Activated CD8-positive, alpha-beta T cell treated with anti-CD3 and anti-CD28 coated beads, Interleukin-2, amount 10 ng/mL, durations not matched to agents 7 days and 5 days (primary cell): ENCODE measurements around the gene CCNL2. TPM values are rescaled to one million over a fixed set of nuclear protein-coding genes. Genes with fewer than 3 reads are reported as not detected.
"Not testable (repeated sequence)": the region's sequence is repeated elsewhere in the genome, so short reads cannot be mapped to it uniquely, and the experiment has no call there.

ENCODE experiments used
- ATAC-seq: fragments of 150-1000 bp; cut with Tn5 transposase; one replicate; pipeline ENCODE4 v1.10.0; 2021; ENCODE audit warnings: moderate library complexity
- CTCF ChIA-PET: fragments of 350-600 bp; sonication (Branson Sonifier 250); formaldehyde crosslinking; loops from one replicate; lab custom pipeline; 2021; ENCODE audit warnings: antibody characterized with exemption; lab: Charles Lee
- POLR2A ChIA-PET: fragments of 350-600 bp; sonication (Branson Sonifier 250); formaldehyde crosslinking; loops from one replicate; lab custom pipeline; 2021; ENCODE audit warnings: antibody characterized with exemption; lab: Charles Lee
- DNase-seq: peaks from one replicate; pipeline ENCODE4 v3.0.0-alpha.2; 2020
- H3K27ac Mint-ChIP-seq: one replicate; pipeline ENCODE4 v1.8.0; 2021; ENCODE audit warnings: mild to moderate bottlenecking, mixed read lengths
- H3K27me3 Mint-ChIP-seq: one replicate; pipeline ENCODE4 v1.8.0; 2021; ENCODE audit warnings: low read depth, mixed read lengths
- H3K36me3 Mint-ChIP-seq: one replicate; pipeline ENCODE4 v1.8.0; 2021; ENCODE audit warnings: low read depth, mixed read lengths
- H3K4me1 Mint-ChIP-seq: one replicate; pipeline ENCODE4 v1.8.0; 2021; ENCODE audit warnings: low read depth, mixed read lengths
- H3K4me3 Mint-ChIP-seq: one replicate; pipeline ENCODE4 v1.8.0; 2021; ENCODE audit warnings: mild to moderate bottlenecking, mixed read lengths
- H3K9me3 Mint-ChIP-seq: one replicate; pipeline ENCODE4 v1.8.0; 2022; ENCODE audit warnings: mixed read lengths; ENCODE audit not compliant: insufficient read depth
- total RNA-seq, 2 experiments: library from RNA; stranded (reverse); gene quantifications; one replicate each; pipeline ENCODE4 v1.2.3, GENCODE V29; 2021

Gene CCNL2
- total RNA-seq, 2 experiments from 2014 or later, result 98.3 to 110 TPM

DNA sequence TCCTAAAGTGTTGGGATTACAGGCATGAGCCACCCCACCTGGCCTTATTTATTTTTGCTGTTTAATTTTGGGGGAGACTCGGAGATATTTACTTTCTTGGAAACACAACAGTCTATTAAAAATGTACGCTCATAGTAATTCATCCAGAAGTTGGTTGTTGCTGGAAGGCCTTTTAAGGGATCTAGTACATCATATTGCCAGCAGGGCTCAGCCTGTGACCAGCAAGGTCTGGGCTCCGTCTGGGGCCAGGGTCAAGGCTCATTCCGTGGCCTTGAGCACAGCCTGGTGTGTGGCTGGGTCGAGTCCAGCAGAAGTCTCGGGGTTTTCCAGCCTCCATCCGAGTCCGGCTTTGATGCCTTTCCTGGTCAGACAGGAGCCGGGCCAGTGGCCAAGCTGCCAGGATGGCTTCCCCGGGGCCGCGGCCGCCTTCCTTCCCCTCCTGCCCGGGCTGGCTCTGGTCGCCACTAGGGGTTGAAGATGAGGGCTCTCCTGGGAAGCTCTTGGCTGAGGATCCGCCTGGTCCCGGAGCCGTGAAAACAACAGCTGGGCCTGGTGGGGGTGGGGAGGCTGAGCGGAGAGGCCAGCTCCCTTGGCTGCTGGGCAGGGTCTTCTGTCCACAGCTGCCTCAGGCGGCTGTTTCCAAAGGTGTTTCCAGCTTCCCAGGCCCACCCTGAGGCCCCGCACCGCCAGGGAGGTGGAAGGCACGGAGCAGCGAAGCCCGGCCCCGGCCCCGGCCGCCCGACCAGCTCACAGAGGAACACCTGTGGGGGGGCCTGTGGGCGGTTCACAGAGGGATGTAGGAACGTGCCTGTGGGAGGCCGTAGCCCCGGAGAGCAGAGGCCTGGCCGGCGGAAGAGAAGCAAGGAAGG, 31.2 kb upstream of the CCNL2 start:
- Mint-ChIP-seq H3K4me1 (peaks cover 12% of the 10 kb centered on the region), H3K27ac (no peak overlapping the region), H3K36me3 (no peaks in the 10 kb centered on the region), H3K27me3 (peaks cover 19% of the 10 kb centered on the region), H3K4me3 (no peak overlapping the region), H3K9me3 (no peaks in the 10 kb centered on the region)
- POLR2A ChIA-PET, result no interaction called here
- CTCF ChIA-PET, result interaction anchor here (2.1 to 2.5 kb wide), 2 partner anchors 10 kb away, joined by 8 to 9 read pairs; no protein-coding TSS in a partner anchor
- DNase-seq (no peak), ATAC-seq (no peak)

- peaks cover 15% of the 10 kb centered on the region for H3K27me3 Mint-ChIP-seq
- POLR2A ChIA-PET, result no interaction called here
- H3K4me3 Mint-ChIP-seq, result no peak overlapping the region
- DNase-seq (no peak), ATAC-seq (no peak)
- CTCF ChIA-PET, result interaction anchor here (1.1 to 2.1 kb wide), 2 partner anchors 11 to 22 kb away, joined by 3 to 8 read pairs; no protein-coding TSS in a partner anchor
- peaks cover 7% of the 10 kb centered on the region for H3K4me1 Mint-ChIP-seq
- H3K27ac Mint-ChIP-seq, result no peak overlapping the region
- no peaks in the 10 kb centered on the region for H3K9me3 Mint-ChIP-seq
- no peaks in the 10 kb centered on the region for H3K36me3 Mint-ChIP-seq
Measured at GRCh38 chr1:1429671-1430073, 30.5 kb upstream of the CCNL2 start.

- DNase-seq, H3K4me1 Mint-ChIP-seq, H3K27ac Mint-ChIP-seq, ATAC-seq, POLR2A ChIA-PET, H3K36me3 Mint-ChIP-seq, H3K9me3 Mint-ChIP-seq, H3K4me3 Mint-ChIP-seq: not testable (repeated sequence)
- H3K27me3 Mint-ChIP-seq, result peaks cover 15% of the 10 kb centered on the region
- CTCF ChIA-PET, result interaction anchor here (1.1 to 2.1 kb wide), 2 partner anchors 12 to 21 kb away, joined by 3 to 8 read pairs; no protein-coding TSS in a partner anchor
Measured at GRCh38 chr1:1428967-1429366, 29.8 kb upstream of the CCNL2 start.

GRCh38 chr1:1428174-1428573, 29.0 kb upstream of the CCNL2 start:
- DNase-seq, result no peak
- H3K36me3 Mint-ChIP-seq, result no peaks in the 10 kb centered on the region
- CTCF ChIA-PET, result interaction anchor here (2.1 kb wide), 1 partner anchor 13 kb away, joined by 8 read pairs; no protein-coding TSS in a partner anchor

DNA sequence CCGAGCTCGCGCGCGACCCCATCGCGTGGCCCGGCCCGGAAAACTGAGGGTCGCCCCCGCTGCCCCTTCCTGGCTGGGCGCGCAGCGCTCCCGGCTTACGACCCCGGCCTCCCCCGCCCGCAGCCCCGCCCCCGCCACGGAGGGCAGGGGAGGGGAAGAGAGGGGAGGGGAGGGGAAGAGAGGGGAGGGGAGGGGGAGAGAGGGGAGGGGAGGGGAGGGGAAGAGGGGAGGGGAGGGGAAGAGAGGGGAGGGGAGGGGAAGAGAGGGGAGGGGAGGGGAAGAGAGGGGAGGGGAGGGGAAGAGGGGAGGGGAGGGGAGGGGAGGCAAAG, 28.6 kb upstream of the CCNL2 start:
- ChIA-PET POLR2A (no interaction called here), CTCF (interaction anchor here (2.1 kb wide), 1 partner anchor 13 kb away, joined by 8 read pairs; no protein-coding TSS in a partner anchor)
- H3K4me1 Mint-ChIP-seq, result peaks cover 9% of the 10 kb centered on the region
- peaks cover 15% of the 10 kb centered on the region for H3K27me3 Mint-ChIP-seq
- no peaks in the 10 kb centered on the region for H3K36me3 Mint-ChIP-seq
- H3K4me3 Mint-ChIP-seq, result no peak overlapping the region
- DNase-seq, result no peak
- ATAC-seq, result no peak
- H3K9me3 Mint-ChIP-seq, result no peaks in the 10 kb centered on the region
- H3K27ac Mint-ChIP-seq, result no peak overlapping the region

More at GRCh38 chr1:1428174-1428573, 29.0 kb upstream of the CCNL2 start:
- no peak overlapping the region for H3K27ac Mint-ChIP-seq
- H3K4me3 Mint-ChIP-seq, result no peak overlapping the region
- peaks cover 6% of the 10 kb centered on the region for H3K4me1 Mint-ChIP-seq
- H3K27me3 Mint-ChIP-seq, result peaks cover 15% of the 10 kb centered on the region
- H3K9me3 Mint-ChIP-seq, result no peaks in the 10 kb centered on the region
- POLR2A ChIA-PET, result no interaction called here
- no peak for ATAC-seq

DNA sequence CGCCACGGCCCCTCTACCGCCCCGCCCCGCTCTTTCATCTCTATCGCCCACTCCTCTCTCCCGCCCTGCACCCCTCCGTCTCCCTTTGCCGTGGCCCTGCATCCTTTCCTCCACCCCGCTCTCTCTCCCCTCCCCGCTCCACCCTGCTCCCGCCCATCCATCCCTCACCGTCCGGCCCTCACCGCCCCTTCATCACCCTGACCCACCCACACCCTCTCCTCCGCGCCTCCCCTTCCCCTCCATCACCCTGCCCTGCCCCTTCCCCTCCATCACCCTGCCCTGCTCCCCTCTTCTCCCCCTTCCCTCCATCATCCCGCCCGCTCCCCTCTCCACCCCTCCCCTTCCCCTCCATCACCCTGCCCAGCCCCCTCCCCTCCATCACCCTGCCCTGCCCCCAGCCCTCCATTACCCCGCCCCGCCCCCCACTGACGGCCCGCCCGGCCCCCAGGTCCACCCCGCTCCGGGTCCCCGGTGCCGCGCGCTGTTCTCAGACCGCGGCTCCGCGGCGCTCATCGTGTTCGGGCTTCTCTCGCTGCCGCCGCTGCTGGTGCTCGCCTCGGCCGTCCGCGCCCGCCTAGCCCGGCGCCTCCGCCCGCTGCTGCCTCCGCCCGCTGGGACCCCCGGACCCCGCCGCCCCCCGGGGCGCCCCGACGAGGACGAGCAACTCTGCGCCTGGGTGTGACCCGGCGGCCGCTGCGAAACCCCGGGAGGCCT, 28.1 kb upstream of the CCNL2 start:
- peaks cover 15% of the 10 kb centered on the region for H3K27me3 Mint-ChIP-seq
- CTCF ChIA-PET, result no interaction called here

GRCh38 chr1:1426496-1427105, 27.5 kb upstream of the CCNL2 start:
- Mint-ChIP-seq H3K27ac (no peak overlapping the region), H3K9me3 (no peaks in the 10 kb centered on the region), H3K27me3 (peaks cover 15% of the 10 kb centered on the region), H3K4me3 (no peak overlapping the region), H3K4me1 (peaks cover 17% of the 10 kb centered on the region), H3K36me3 (no peaks in the 10 kb centered on the region)
- ATAC-seq (no peak), DNase-seq (no peak)
- CTCF ChIA-PET, result no interaction called here
- POLR2A ChIA-PET, result interaction anchor here (0.7 kb wide), 1 partner anchor 394 kb away, joined by 3 read pairs; no protein-coding TSS in a partner anchor

More for the DNA sequence above, 28.1 kb upstream of the CCNL2 start:
- peaks cover 14% of the 10 kb centered on the region for H3K4me1 Mint-ChIP-seq
- no peak overlapping the region for H3K27ac Mint-ChIP-seq
- no peaks in the 10 kb centered on the region for H3K9me3 Mint-ChIP-seq
- no peak overlapping the region for H3K4me3 Mint-ChIP-seq
- DNase-seq (no peak), ATAC-seq (no peak)
- H3K36me3 Mint-ChIP-seq, result no peaks in the 10 kb centered on the region
- POLR2A ChIA-PET, result no interaction called here

- Mint-ChIP-seq H3K9me3 (no peaks in the 10 kb centered on the region), H3K27ac (no peak overlapping the region), H3K4me1 (peaks cover 17% of the 10 kb centered on the region), H3K27me3 (peaks cover 15% of the 10 kb centered on the region), H3K4me3 (no peak overlapping the region), H3K36me3 (no peaks in the 10 kb centered on the region)
- ChIA-PET POLR2A (interaction anchor here (0.6 to 0.7 kb wide), 2 partner anchors 393 to 472 kb away, joined by 3 read pairs; no protein-coding TSS in a partner anchor), CTCF (no interaction called here)
- no peak for DNase-seq
- no peak for ATAC-seq
Measured at GRCh38 chr1:1425753-1426495, 26.8 kb upstream of the CCNL2 start.

DNA sequence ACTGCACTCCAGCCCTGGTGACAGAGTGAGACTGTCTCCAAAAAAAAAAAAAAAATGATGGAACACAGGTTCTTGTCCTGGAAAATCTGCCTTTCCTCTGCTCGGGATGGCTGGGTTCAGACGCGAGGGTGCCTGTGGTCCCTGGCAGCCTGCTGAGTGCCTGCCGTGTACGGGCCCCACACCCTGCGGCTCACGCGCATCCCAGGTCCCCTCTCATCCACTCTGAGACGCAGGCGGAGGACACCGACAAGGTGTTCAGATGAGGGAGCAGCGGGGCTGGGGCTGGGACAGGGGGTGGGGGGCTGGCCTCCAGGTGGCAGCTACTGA, 26.3 kb upstream of the CCNL2 start:
- no peak for ATAC-seq
- POLR2A ChIA-PET, result interaction anchor here (0.6 kb wide), 1 partner anchor 471 kb away, joined by 3 read pairs; no protein-coding TSS in a partner anchor
- no peak overlapping the region for H3K27ac Mint-ChIP-seq
- DNase-seq, result no peak
- peaks cover 17% of the 10 kb centered on the region for H3K4me1 Mint-ChIP-seq
- H3K4me3 Mint-ChIP-seq, result no peak overlapping the region
- peaks cover 18% of the 10 kb centered on the region for H3K27me3 Mint-ChIP-seq
- no peaks in the 10 kb centered on the region for H3K36me3 Mint-ChIP-seq
- CTCF ChIA-PET, result no interaction called here
- H3K9me3 Mint-ChIP-seq, result no peaks in the 10 kb centered on the region

GRCh38 chr1:1424707-1425106, 25.6 kb upstream of the CCNL2 start:
- Mint-ChIP-seq H3K4me1 (peaks cover 17% of the 10 kb centered on the region), H3K27ac (no peak overlapping the region), H3K36me3 (no peaks in the 10 kb centered on the region), H3K9me3 (no peaks in the 10 kb centered on the region), H3K27me3 (peaks cover 18% of the 10 kb centered on the region), H3K4me3 (no peak overlapping the region)
- ATAC-seq, result no peak
- ChIA-PET POLR2A (no interaction called here), CTCF (no interaction called here)
- no peak for DNase-seq

- H3K27ac Mint-ChIP-seq, result no peak overlapping the region
- ChIA-PET POLR2A (no interaction called here), CTCF (interaction anchor here (0.6 kb wide), 1 partner anchor 64 kb away, joined by 3 read pairs; no protein-coding TSS in a partner anchor)
- H3K36me3 Mint-ChIP-seq, result no peaks in the 10 kb centered on the region
- no peaks in the 10 kb centered on the region for H3K9me3 Mint-ChIP-seq
- H3K4me3 Mint-ChIP-seq, result no peak overlapping the region
- H3K4me1 Mint-ChIP-seq, result peaks cover 17% of the 10 kb centered on the region
- DNase-seq, result no peak
- peaks cover 11% of the 10 kb centered on the region for H3K27me3 Mint-ChIP-seq
- ATAC-seq, result no peak
Measured at GRCh38 chr1:1423245-1423597, 24.1 kb upstream of the CCNL2 start.
